ENCODE data around the gene SLC8B1.

GRCh38 chr12:113347107-113347506 is 12.2 kb upstream of the SLC8B1 start:
- no peak for TF ChIP-seq SRF (IDR thresholded peaks at IDR 0.05; ENCODE audit: low read depth)
- TF ChIP-seq EGR1 (IDR thresholded peaks at IDR 0.05; ENCODE audit: low read depth) = no peak
- peak in 1 of 3 experiments; percentile 17; a peak in 1 of 6 replicates for TF ChIP-seq CTCF (IDR thresholded peaks at IDR 0.05 in 2 of 3, conservative IDR thresholded peaks at IDR 0.05 in 1 of 3; ENCODE audit: borderline replicate concordance in 1 of 3, insufficient read depth in 1 of 3, low read depth in 2 of 3, low read length in 2 of 3)
- TF ChIP-seq POLR2A (IDR thresholded peaks at IDR 0.05; ENCODE audit: borderline replicate concordance, extremely low read depth, insufficient read depth, insufficient read length) = no peak
